Mammary epithelial cell (primary cell): Measurements from ENCODE around the gene PARD3B.

Experiments
- CTCF ChIP-seq, 2 donors: IDR thresholded peaks in 1 of 2; conservative IDR thresholded peaks in 1 of 2; 2 replicates each; pipeline ENCODE4 v1.5.1; 2011 to 2012; ENCODE audit warnings: inconsistent platforms in 2 of 2, low read length in 2 of 2, mild to moderate bottlenecking in 2 of 2, control low read depth in 1 of 2, low read depth in 1 of 2; ENCODE audit not compliant: insufficient read depth in 1 of 2; ENCODE audit errors: extremely low read depth in 1 of 2
- EZH2 ChIP-seq: IDR thresholded peaks from 2 replicates; pipeline ENCODE4 v1.6.1; 2012; ENCODE audit warnings: low read length, inconsistent platforms, borderline replicate concordance

- TF ChIP-seq CTCF (conservative IDR thresholded peaks at IDR 0.05 in 1 of 2, IDR thresholded peaks at IDR 0.05 in 1 of 2; ENCODE audit: extremely low read depth in 1 of 2, insufficient read depth in 1 of 2, low read depth in 1 of 2, low read length in 2 of 2) (no peak), EZH2 (no peak)
These were observed 588.3 kb downstream of the PARD3B start for GRCh38 chr2:205133544-205133943.
